Measurements from ENCODE around the gene PRKAG2.

The PRKAG2 gene

GRCh38 chr7:151597541-151598444, 279.1 kb downstream of the PRKAG2 start:
- H3K36me3 ChIP-seq, result no peaks in the 10 kb centered on the region
- no peaks in the 10 kb centered on the region for H3K27me3 ChIP-seq
- no peak overlapping the region for H3K4me3 ChIP-seq (ENCODE audit: low read depth, low read length)
- H3K4me1 ChIP-seq, result no peaks in the 10 kb centered on the region
- no peaks in the 10 kb centered on the region for H3K9me3 ChIP-seq
- DNase-seq, result no peak
- no peak for TF ChIP-seq CTCF (IDR thresholded peaks at IDR 0.05; ENCODE audit: low read depth, low read length)

- TF ChIP-seq CTCF (IDR thresholded peaks at IDR 0.05; ENCODE audit: low read depth, low read length), result no peak
- Histone ChIP-seq H3K4me3 (ENCODE audit: low read depth, low read length) (no peak overlapping the region), H3K9me3 (no peaks in the 10 kb centered on the region), H3K36me3 (no peaks in the 10 kb centered on the region), H3K4me1 (no peaks in the 10 kb centered on the region), H3K27me3 (no peaks in the 10 kb centered on the region)
- DNase-seq, result no peak
These were observed 281.1 kb downstream of the PRKAG2 start for GRCh38 chr7:151595702-151596350.

- H3K9me3 ChIP-seq, result no peaks in the 10 kb centered on the region
- DNase-seq, result no peak
- no peaks in the 10 kb centered on the region for H3K27me3 ChIP-seq
- H3K4me1 ChIP-seq, result no peaks in the 10 kb centered on the region
- H3K36me3 ChIP-seq, result no peaks in the 10 kb centered on the region
- no peak overlapping the region for H3K4me3 ChIP-seq (ENCODE audit: low read depth, low read length)
- TF ChIP-seq CTCF (IDR thresholded peaks at IDR 0.05; ENCODE audit: low read depth, low read length), result no peak
These were observed 283.9 kb downstream of the PRKAG2 start for GRCh38 chr7:151592868-151593486.

GRCh38 chr7:151592330-151592729, 284.6 kb downstream of the PRKAG2 start:
- Histone ChIP-seq H3K27me3 (no peaks in the 10 kb centered on the region), H3K4me1 (no peaks in the 10 kb centered on the region), H3K9me3 (no peaks in the 10 kb centered on the region), H3K36me3 (no peaks in the 10 kb centered on the region), H3K4me3 (ENCODE audit: low read depth, low read length) (no peak overlapping the region)
- DNase-seq, result no peak
- TF ChIP-seq CTCF (IDR thresholded peaks at IDR 0.05; ENCODE audit: low read depth, low read length), result no peak

GRCh38 chr7:151591866-151592265, 285.0 kb downstream of the PRKAG2 start:
- DNase-seq, result no peak
- Histone ChIP-seq H3K36me3 (no peaks in the 10 kb centered on the region), H3K27me3 (no peaks in the 10 kb centered on the region), H3K9me3 (no peaks in the 10 kb centered on the region), H3K4me1 (no peaks in the 10 kb centered on the region), H3K4me3 (ENCODE audit: low read depth, low read length) (no peak overlapping the region)
- no peak for TF ChIP-seq CTCF (IDR thresholded peaks at IDR 0.05; ENCODE audit: low read depth, low read length)

All from BE2C (cell line).